Left ventricle myocardium inferior (tissue), 1 donor: ENCODE data around the gene KCNMB4. TPM values are rescaled to one million over a fixed set of nuclear protein-coding genes. Genes with fewer than 3 reads are reported as not detected.
"Not testable (repeated sequence)": the region's sequence is repeated elsewhere in the genome, so short reads cannot be mapped to it uniquely, and the experiment has no call there.

Experiments used
- DNase-seq: peaks from one replicate; pipeline ENCODE4 v3.0.0-alpha.2; 2020
- H3K27ac ChIP-seq: fragments of 200-600 bp; replicated peaks from 2 replicates; pipeline ENCODE4 v1.8.0; 2021
- H3K27me3 ChIP-seq: fragments of 200-600 bp; 2 replicates; pipeline ENCODE4 v1.8.0; 2021; ENCODE audit warnings: low read depth
- H3K36me3 ChIP-seq: fragments of 200-600 bp; 2 replicates; pipeline ENCODE4 v1.8.0; 2021
- H3K4me1 ChIP-seq: fragments of 200-600 bp; 2 replicates; pipeline ENCODE4 v1.8.0; 2021
- H3K4me3 ChIP-seq: fragments of 200-600 bp; 2 replicates; pipeline ENCODE4 v1.8.0; 2021; ENCODE audit warnings: mild to moderate bottlenecking, moderate library complexity
- H3K9me3 ChIP-seq: fragments of 200-600 bp; replicated peaks from 2 replicates; pipeline ENCODE4 v1.8.0; 2021
- CTCF ChIP-seq: fragments of 200-600 bp; IDR thresholded peaks from 2 replicates; pipeline ENCODE4 v1.8.0; 2021; ENCODE audit warnings: antibody characterized with exemption, mild to moderate bottlenecking, borderline replicate concordance
- intact Hi-C: fragments of 100-400 bp; cut with micrococcal nuclease; formaldehyde crosslinking; loops from one replicate; pipeline ENCODE4 v1.11.0; 2022
- total RNA-seq: library from RNA; stranded (reverse); fragmentation: NEBNext Ultra II Directional; extraction: Animal tissue kit (Norgen Biotek cat#: 25700); gene quantifications from one replicate; pipeline ENCODE4 v1.2.1, GENCODE V29; 2021
- donor health status: DM: no; HTN: yes; CAD: no; lungs with severe emphysema.

KCNMB4 gene
- total RNA-seq, 1 donor from 2014 or later, result 1.4 TPM

DNA sequence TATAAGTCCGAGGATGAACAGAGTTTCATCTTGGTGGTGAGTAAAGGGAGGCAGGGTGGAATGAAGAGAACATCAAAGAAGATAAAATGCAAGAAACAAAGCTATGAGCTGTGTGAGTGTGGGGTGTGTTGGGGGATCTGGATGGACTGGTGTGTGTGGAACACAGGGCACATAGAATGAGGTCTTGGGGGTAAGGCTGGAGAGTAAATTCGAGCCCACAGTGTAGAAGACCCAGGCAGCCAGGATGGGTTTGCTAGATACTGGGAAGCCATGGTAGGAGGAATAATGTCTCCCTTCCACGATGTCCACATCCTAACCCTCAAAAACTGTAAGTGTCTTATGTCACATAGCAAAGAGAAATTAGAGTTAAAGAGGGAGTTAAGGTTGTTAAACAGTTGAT lies 6.8 kb downstream of the KCNMB4 start:
- H3K9me3 ChIP-seq, result no peaks in the 10 kb centered on the region
- no peak overlapping the region for H3K4me3 ChIP-seq
- DNase-seq, result no peak
- no peaks in the 10 kb centered on the region for H3K36me3 ChIP-seq
- no peak for TF ChIP-seq CTCF
- intact Hi-C loops, result no loop called here
- no peak overlapping the region for H3K27ac ChIP-seq
- no peaks in the 10 kb centered on the region for H3K4me1 ChIP-seq
- no peaks in the 10 kb centered on the region for H3K27me3 ChIP-seq

GRCh38 chr12:70379846-70380245 lies 13.8 kb downstream of the KCNMB4 start:
- Histone ChIP-seq H3K27me3 (no peaks in the 10 kb centered on the region), H3K36me3 (no peaks in the 10 kb centered on the region), H3K9me3 (peaks cover 8% of the 10 kb centered on the region), H3K4me3 (no peak overlapping the region), H3K4me1 (no peaks in the 10 kb centered on the region), H3K27ac (no peak overlapping the region)
- no peak for TF ChIP-seq CTCF
- DNase-seq, result no peak
- intact Hi-C loops, result no loop called here

DNA sequence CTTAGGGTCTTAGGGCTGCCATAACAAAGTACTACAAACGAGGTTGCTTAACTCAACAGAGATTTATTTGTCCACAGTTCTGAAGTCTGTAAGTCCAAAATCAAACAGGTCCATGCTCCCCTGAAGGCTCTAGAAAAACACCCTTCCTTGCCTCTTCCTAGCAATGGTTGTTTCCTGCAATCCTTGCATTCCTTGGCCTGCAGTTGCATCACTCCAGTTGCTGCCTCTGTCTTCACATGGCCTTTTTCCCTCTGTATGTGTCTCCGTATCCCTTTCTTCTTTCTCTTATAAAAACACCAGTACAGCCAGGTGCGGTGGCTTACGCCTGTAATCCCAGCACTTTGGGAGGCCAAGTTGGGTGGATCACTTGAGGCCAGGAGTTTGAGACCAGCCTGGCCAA lies 17.4 kb downstream of the KCNMB4 start:
- intact Hi-C loops, result no loop called here
- no peak overlapping the region for H3K4me3 ChIP-seq
- H3K9me3 ChIP-seq, result peaks cover 7% of the 10 kb centered on the region
- H3K4me1 ChIP-seq, result no peaks in the 10 kb centered on the region
- H3K27ac ChIP-seq, result no peak overlapping the region
- DNase-seq, result no peak
- H3K36me3 ChIP-seq, result no peaks in the 10 kb centered on the region
- no peak for TF ChIP-seq CTCF
- no peaks in the 10 kb centered on the region for H3K27me3 ChIP-seq

DNA sequence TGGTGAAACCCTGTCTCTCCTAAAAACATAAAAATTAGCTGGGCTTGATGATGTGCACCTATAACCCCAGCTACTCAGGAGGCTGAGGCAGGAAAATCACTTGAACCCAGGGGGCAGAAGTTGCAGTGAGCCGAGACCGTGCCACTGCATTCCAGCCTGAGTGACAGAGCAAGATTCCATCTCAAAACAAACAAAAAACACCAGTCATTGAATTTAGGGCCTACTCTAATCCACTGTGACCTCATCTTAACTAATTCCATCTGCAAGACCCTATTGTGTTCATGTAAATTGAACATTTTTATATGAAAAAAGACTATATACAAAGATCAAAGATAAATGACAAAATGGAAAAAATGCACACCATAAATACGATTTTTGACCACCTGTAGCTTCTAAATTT lies 17.8 kb downstream of the KCNMB4 start:
- intact Hi-C loops, result no loop called here
- no peaks in the 10 kb centered on the region for H3K36me3 ChIP-seq

DNA sequence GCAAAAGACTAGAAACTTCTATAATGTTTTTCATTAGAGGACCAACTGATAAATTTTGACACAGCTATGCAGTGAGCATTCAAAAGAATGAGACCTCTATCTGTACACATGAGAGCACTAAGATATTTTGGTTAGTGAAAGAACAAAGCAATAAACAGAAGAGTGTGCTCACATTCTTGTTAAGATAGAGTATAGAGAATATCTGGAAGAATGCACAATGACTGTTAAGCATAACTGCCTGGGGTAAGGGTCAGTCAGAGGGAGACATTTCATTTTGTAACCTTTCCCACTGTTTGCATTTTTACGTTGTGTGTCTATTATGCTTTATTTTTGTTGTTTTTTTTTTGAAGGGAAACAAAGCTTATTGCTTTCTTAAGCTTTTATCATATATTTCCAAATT lies 20.7 kb downstream of the KCNMB4 start:
- peaks cover 15% of the 10 kb centered on the region for H3K9me3 ChIP-seq
- H3K27ac ChIP-seq, result no peak overlapping the region
- no peak for TF ChIP-seq CTCF
- H3K4me1 ChIP-seq, result no peaks in the 10 kb centered on the region
- H3K27me3 ChIP-seq, result no peaks in the 10 kb centered on the region
- H3K4me3 ChIP-seq, result no peak overlapping the region
- peaks cover 8% of the 10 kb centered on the region for H3K36me3 ChIP-seq
- intact Hi-C loops, result no loop called here
- DNase-seq, result no peak

More for the DNA sequence above, 17.8 kb downstream of the KCNMB4 start:
- no peak for TF ChIP-seq CTCF
- H3K9me3 ChIP-seq, result peaks cover 7% of the 10 kb centered on the region
- no peak overlapping the region for H3K27ac ChIP-seq
- H3K4me3 ChIP-seq, result no peak overlapping the region
- no peak for DNase-seq
- no peaks in the 10 kb centered on the region for H3K4me1 ChIP-seq
- no peaks in the 10 kb centered on the region for H3K27me3 ChIP-seq

DNA sequence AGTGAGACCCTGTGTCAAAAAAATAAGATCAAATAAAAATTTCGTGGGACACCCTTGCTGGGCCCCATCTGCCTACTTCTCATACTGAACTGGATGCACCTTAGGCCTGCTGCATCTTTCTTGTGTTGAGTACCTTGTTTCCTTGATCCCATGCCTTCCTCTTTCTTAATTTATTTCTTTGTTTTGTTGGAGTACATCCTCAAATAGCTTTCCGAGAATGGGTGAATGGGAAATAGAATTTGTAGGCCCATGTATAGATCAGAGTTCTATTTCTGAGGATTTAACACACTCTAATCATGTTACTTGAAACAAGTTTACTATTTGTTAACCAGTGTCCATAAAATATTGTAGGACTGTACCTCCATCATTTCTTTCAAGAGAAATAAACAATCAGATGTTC lies 23.6 kb downstream of the KCNMB4 start:
- intact Hi-C loops, result no loop called here
- DNase-seq, result no peak
- Histone ChIP-seq H3K9me3 (peaks cover 15% of the 10 kb centered on the region), H3K4me1 (no peaks in the 10 kb centered on the region), H3K27me3 (no peaks in the 10 kb centered on the region), H3K4me3 (no peak overlapping the region), H3K36me3 (peaks cover 8% of the 10 kb centered on the region), H3K27ac (no peak overlapping the region)
- no peak for TF ChIP-seq CTCF

DNA sequence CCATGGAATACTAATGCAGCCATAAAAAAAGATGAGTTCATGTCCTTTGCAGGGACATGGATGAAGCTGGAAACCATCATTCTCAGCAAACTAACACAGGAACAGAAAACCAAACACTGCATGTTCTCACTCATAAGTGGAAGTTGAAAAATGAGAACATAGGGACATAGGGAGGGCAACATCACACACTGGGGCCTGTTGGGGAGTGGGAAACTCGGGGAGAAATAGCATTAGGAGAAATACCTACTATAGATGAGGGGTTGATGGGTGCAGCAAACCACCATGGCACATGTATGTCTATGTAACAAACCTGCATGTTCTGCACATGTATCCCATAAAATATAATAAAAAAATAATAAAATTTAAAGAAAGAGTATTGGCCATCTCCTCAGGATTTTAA lies 26.5 kb downstream of the KCNMB4 start:
- H3K27ac ChIP-seq, H3K36me3 ChIP-seq, H3K4me1 ChIP-seq, H3K4me3 ChIP-seq, DNase-seq, H3K27me3 ChIP-seq, intact Hi-C loops: not testable (repeated sequence)
- H3K9me3 ChIP-seq, result peaks cover 15% of the 10 kb centered on the region
